GM18520 (cell line): ENCODE results near the gene NR2F6.
A peak's percentile ranks its signal among the peaks of the same experiment; 100 is the strongest.

Source experiments
- ATAC-seq: cut with Tn5 transposase; IDR thresholded peaks from one replicate; pipeline ENCODE4 v1.9.1; 2021; ENCODE audit not compliant: unreplicated experiment

Gene NR2F6

DNA sequence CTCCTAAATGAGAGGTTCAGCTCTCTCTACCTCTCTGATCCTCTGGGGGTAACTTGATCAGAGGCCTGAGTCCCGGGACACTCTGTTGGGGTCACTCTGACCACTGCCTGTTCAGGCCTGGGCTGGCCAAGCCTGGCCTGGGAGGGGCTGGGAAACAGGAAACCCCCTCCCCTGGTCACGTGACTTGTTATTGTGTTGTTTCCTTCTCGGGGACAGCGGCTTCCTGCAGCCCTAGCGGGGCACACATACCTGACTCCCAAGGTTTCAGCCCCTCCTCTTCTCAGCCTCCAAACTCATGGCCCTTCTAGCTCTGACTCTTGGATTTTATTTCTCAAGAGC, 18.9 kb upstream of the NR2F6 start, which contains the start of gene USHBP1:
TSS of gene USHBP1 (minus strand) at position 105 of the 339 bp plus-strand sequence. CDS start 446 bp downstream, outside the sequence.
- ATAC-seq, result no peak

DNA sequence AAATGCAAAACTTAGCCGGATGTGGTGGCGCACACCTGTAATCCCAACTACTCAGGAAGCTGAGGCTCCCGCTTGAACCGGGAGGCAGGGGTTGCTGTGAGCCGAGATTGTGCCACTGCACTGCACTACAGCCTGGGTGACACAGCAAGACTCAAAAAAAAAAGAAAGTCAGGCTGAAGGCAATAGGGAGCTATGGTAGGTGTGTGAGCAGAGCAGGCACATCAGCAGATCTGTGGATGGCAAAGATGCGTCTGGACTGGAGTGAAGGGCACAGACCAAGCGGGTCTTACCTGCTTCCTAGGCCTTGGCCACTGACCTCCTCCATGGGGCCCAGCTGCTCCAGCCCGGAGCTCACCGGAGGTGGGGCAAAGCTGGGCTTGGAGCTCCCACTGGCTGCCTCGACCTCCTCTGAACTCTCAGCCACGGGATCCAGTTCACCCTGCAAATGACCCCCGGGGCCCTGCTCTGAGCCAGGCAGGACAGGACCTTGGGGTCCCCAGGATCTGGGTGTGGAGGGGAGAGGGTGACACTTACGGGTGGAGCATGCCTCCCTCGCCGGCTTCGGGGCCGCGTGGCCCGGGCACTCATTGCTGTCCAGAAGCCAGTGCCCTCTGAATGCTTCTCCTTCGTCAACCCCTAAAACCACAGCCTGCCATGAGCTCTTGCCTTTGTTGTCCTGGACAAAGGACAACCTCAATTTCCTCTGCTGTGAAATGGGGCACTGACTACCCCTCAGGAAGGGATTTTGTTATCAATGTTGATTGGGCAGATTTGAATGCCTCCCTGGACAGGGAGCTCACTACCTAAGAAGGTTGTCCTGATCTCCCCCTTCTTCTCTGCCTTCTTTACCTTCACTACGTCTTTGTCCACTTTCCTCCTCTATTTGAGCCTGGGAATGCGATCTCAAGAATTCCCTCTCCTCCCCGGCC, 18.3 kb upstream of the NR2F6 start:
- no peak for ATAC-seq

DNA sequence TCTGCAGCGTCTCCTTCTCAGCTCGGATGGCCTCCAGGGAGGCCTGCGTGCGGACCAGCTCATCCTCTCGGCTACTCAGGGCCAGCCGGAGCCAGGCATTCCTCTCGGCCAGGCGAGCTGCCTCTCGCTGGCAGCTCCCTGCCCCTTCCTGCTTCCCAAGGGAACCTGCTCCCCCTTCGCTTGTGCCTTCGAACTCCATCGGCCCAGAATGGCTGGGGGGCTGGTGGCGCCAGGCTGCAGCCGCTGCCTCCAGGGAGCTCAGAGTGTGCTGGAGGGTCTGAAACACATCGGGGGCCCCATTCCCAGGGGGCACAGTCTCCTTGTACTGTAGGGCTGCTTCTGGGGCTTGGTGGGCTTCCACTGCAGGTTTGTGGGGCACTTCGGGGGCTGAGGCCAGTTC, 16.8 kb upstream of the NR2F6 start:
- no peak for ATAC-seq

- peak; percentile 52 for ATAC-seq
These were observed 15.2 kb upstream of the NR2F6 start for GRCh38 chr19:17260842-17261325.

DNA sequence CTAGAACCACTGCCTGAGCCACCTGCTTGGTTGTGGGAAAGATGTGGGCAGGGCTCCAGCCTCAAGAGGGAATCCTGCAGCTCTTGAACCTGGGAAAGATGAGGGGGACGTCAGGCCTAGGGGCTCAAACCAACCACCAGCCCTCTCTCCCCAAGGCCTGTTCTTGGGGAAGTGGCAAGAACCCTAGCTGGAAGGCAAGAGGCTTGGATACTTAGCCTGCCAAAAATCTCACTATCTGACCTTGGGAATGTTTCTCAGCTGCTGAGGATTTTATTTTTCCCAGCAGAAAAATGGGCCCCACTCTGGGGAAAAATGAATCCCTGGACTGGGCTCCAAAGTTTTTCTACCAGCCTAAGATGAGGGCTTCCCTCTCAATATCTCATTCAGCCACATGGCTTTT, 14.2 kb upstream of the NR2F6 start:
- no peak for ATAC-seq

DNA sequence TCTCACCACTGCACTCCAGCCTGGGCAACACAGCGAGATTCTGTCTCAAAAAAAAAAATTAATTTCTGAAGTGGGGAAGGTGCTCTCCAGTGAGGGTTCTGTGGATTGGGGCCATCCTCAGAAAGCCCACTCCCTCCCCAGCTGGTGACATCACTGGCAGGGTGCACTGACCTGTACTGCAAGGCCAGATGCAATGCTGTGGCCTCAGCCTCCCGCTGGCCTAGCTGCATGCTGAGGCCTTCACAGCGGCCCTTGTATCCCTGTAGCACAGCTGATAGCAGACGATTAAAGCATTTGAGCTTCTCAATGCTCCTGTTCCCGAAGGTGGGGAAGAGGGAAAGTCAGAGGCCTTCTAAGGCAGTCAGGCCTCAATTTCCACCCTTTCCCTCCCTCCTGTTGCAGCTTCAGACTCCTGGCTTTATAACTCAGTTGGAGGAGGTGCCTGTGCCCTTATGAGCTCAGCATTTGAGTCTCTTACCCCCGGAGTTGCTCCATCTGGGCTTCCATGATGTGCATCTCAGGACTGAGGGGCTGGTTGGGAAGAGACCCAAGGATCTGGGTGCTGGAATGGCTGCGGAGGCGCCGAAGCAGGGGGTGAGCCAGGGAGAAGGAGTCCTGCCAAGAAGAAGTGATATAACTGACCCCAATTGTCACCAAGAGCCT, 13.5 kb upstream of the NR2F6 start:
- no peak for ATAC-seq

GRCh38 chr19:17256130-17256529, 10.4 kb upstream of the NR2F6 start:
- no peak for ATAC-seq

GRCh38 chr19:17255150-17255621, 9.5 kb upstream of the NR2F6 start:
- ATAC-seq, result no peak

DNA sequence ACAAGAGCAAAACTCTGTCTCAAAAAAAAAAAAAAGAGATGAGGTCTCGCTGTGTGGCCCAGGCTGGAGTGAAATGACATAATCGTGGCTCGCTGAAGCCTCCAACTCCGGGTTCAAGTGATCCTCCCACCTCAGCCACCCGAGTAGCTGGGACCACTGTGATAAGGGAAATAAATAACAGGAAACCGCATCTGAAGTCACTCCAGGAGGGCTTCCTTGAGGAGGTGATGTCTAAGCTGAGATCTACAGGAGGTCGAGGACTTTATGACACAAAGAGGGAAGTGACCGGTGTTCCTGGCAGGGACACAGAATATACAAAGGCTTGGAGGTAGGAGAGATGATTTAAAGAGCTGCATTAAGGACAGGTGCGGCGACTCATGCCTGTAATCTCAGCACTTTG, 8.9 kb upstream of the NR2F6 start:
- ATAC-seq, result no peak

- ATAC-seq, result no peak
These were observed 4.3 kb upstream of the NR2F6 start for GRCh38 chr19:17249887-17250548.

- no peak for ATAC-seq
These were observed 2.5 kb upstream of the NR2F6 start for GRCh38 chr19:17248011-17248776.

DNA sequence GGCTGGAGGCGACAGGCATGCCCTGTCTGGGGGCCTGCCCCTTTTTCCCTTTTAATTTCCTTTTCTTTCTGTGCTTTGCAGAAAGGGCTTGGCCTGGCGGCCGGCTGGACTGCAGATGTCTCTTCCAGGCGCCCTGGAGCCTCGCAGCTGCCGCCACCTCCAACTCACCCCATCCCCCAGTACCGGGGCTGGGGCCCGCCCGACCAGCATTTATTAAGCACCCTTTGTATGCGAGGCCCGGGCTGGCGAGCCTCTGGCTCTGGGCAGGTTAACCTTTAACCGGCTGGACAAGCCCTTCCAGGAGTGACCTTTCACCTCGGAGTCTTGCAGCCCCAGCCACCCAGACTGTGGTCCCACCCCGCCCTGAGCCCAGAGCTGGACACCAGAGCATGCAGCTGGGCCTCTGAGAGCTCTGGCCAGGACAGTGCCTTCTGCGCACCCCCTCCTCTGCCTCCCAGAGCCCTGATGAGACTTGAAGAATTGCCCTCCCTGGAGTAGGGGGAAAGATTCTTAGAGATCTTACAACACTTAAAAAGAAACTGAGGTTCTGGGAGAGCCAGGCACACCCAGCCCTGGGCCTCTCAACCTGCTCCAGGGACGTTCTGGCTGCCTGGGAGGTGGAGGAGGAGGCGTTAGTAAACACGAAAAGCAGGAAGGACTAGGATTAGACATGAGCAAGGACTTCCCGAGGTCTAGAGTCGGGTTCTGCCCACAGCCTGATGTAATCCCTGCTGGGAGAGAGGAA, 1.1 kb upstream of the NR2F6 start:
- ATAC-seq, result no peak

- ATAC-seq, result no peak
These were observed 843 bp downstream of the NR2F6 start for GRCh38 chr19:17244618-17245534.

- no peak for ATAC-seq
These were observed 1.7 kb downstream of the NR2F6 start for GRCh38 chr19:17243830-17244617.

DNA sequence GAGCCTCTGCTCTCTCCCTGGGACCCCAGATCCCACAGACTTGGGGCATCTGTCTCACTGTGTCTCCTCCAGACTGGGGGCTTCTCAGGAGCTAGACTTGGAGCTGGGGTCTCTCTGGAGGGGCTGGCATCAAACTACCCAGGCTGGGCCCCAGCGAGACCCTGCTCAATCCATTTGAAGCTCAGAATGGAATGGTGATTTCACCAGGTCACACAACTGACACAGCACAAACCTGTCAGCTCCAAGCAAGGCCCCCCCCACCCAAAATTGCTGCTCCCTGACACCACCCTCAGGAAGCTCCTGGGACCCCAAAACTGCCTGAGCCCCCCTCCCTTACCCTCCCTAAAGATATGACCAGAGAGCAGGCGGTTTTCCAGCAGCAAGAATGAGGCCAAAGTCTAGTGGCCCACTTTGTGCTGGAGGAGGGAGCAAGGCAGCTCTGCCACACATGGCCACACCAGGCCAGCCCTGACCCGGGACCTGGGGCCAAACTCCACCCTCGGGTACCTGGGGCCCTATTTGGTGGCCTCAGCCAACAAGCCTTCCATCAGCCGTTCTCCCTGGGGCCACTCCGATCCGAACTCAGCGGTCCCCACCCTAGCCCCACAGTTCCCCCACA, 2.4 kb downstream of the NR2F6 start:
- ATAC-seq, result no peak

GRCh38 chr19:17242431-17243208, 3.1 kb downstream of the NR2F6 start:
- ATAC-seq, result no peak

DNA sequence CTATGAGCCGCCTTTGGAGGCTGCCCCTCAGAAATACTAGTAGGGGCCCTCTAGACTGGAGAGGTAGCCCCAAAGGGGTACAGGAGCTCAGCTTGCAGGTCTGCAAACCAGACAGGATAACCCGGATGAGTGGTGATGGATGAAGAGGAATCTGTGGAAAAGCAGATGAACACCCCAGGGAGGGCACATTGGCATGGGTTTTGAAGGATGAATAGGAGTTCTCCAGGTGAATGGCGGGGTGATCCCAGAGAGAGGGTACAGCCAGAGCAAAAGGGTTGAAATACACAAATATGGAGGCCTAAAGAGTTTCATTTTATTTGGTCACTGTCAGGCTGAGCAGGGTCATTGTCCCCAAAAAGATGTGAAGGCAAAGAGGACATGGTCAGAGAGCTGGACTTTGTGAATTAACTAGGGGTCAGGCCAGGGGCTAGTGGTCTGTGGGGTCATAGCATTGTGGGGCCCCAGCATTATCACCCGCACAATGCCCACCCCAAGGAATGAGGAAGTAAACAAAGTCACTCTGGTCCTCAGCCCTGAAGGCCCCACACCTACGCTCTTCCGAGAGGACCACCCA, 4.8 kb downstream of the NR2F6 start:
- ATAC-seq, result no peak
